H1 (cell line): Measurements from ENCODE around the gene SNED1. TPM values are rescaled to one million over a fixed set of nuclear protein-coding genes. Genes with fewer than 3 reads are reported as not detected.

Experiments used
- CTCF ChIA-PET: fragments of 300-600 bp; sonication (Branson Sonifier 250); formaldehyde crosslinking; loops from one replicate; lab custom pipeline; 2021; ENCODE audit not compliant: partially characterized antibody; lab: Charles Lee
- POLR2A ChIA-PET: fragments of 300-600 bp; sonication (Branson Sonifier 250); formaldehyde crosslinking; loops from one replicate; lab custom pipeline; 2021; ENCODE audit warnings: inconsistent platforms; ENCODE audit not compliant: partially characterized antibody; lab: Charles Lee
- DNase-seq, 2 experiments: peaks; one replicate each; pipeline versions ENCODE4 v3.0.0 to v3.0.0-alpha.2; 2010 to 2022; ENCODE audit warnings: low spot score in 2 of 2, low read depth in 1 of 2, mixed read lengths in 1 of 2
- FAIRE-seq: peaks from 2 replicates; lab custom pipeline; 2011; peaks lifted over from hg19 to GRCh38; lab: Jason Lieb, UNC
- H2AFZ ChIP-seq: 2 replicates; pipeline ENCODE4 v1.8.1; 2012; ENCODE audit warnings: low read length, inconsistent platforms
- H2AK5ac ChIP-seq: 2 replicates; pipeline ENCODE4 v1.6.1; 2013; ENCODE audit warnings: low read depth, low read length
- H2BK120ac ChIP-seq: replicated peaks from 2 replicates; pipeline ENCODE3; 2013; ENCODE audit warnings: low read depth, low read length, inconsistent platforms
- H2BK12ac ChIP-seq: 2 replicates; pipeline ENCODE4 v1.6.1; 2013; ENCODE audit warnings: low read depth, low read length
- H2BK15ac ChIP-seq: 2 replicates; pipeline ENCODE4 v1.6.1; 2013; ENCODE audit warnings: low read length
- H2BK20ac ChIP-seq: 2 replicates; pipeline ENCODE4 v1.6.1; 2013; ENCODE audit warnings: low read length
- H2BK5ac ChIP-seq: 2 replicates; pipeline ENCODE4 v1.6.1; 2013; ENCODE audit warnings: low read depth, low read length
- H3K14ac ChIP-seq: 2 replicates; pipeline ENCODE4 v1.6.1; 2013; ENCODE audit warnings: inconsistent platforms; ENCODE audit not compliant: insufficient read length
- H3K18ac ChIP-seq: 2 replicates; pipeline ENCODE4 v1.6.1; 2013; ENCODE audit warnings: low read length; ENCODE audit errors: extremely low read depth
- H3K23ac ChIP-seq: 2 replicates; pipeline ENCODE4 v1.6.1; 2013; ENCODE audit warnings: inconsistent platforms; ENCODE audit not compliant: insufficient read length
- H3K23me2 ChIP-seq: 2 replicates; pipeline ENCODE4 v1.6.1; 2013; ENCODE audit warnings: low read depth, low read length
- H3K27ac ChIP-seq: 2 replicates; pipeline ENCODE4 v1.6.1; 2011; ENCODE audit warnings: low read depth, low read length, inconsistent platforms
- H3K27me3 ChIP-seq, 4 experiments: replicated peaks in 1 of 4; 1 replicate in 1 of 4; 2 replicates in 3 of 4; pipeline versions ENCODE4 v1.6.1 to v1.8.1; 2011 to 2013; ENCODE audit warnings: low read length in 3 of 4, mild to moderate bottlenecking in 3 of 4, inconsistent platforms in 2 of 4, mixed read lengths in 2 of 4, moderate library complexity in 1 of 4; ENCODE audit not compliant: control insufficient read depth in 3 of 4, insufficient read depth in 3 of 4; ENCODE audit errors: extremely low read depth in 1 of 4
- H3K36me3 ChIP-seq, 4 experiments: 2 replicates each; pipeline versions ENCODE4 v1.6.1 to v1.8.1; 2011 to 2013; ENCODE audit warnings: mild to moderate bottlenecking in 4 of 4, low read length in 3 of 4, moderate library complexity in 2 of 4, control low read depth in 1 of 4, inconsistent platforms in 1 of 4; ENCODE audit not compliant: insufficient read depth in 4 of 4, control insufficient read depth in 2 of 4
- H3K4ac ChIP-seq: replicated peaks from 2 replicates; pipeline ENCODE3; 2013; ENCODE audit warnings: low read length, low read depth, mixed read lengths, inconsistent platforms; ENCODE audit not compliant: insufficient read length
- H3K4me1 ChIP-seq, 4 experiments: replicated peaks in 1 of 4; 1 replicate in 1 of 4; 2 replicates in 3 of 4; pipeline versions ENCODE4 v1.6.1 to v1.8.1; 2011 to 2013; ENCODE audit warnings: low read length in 3 of 4, inconsistent platforms in 2 of 4, mixed read lengths in 1 of 4; ENCODE audit not compliant: insufficient read depth in 4 of 4, control insufficient read depth in 3 of 4
- H3K4me2 ChIP-seq, 2 experiments: 2 replicates each; pipeline versions ENCODE4 v1.6.1 to v1.8.1; 2011 to 2013; ENCODE audit warnings: low read depth in 2 of 2, low read length in 2 of 2, control low read depth in 1 of 2, inconsistent platforms in 1 of 2, mild to moderate bottlenecking in 1 of 2; ENCODE audit not compliant: insufficient read depth in 1 of 2
- H3K4me3 ChIP-seq, 4 experiments: fragments of 200-600, 300-600 bp in 1 of 4; sonication (generic), shearing (Covaris generic), sonication (Bioruptor Twin) in 1 of 4; 2 replicates each; pipeline versions ENCODE4 v1.5.1 to v1.8.1; 2011 to 2016; ENCODE audit warnings: low read length in 4 of 4, low read depth in 3 of 4, control low read depth in 2 of 4, inconsistent platforms in 2 of 4, mild to moderate bottlenecking in 2 of 4, mixed read lengths in 1 of 4, moderate library complexity in 1 of 4; ENCODE audit not compliant: insufficient read depth in 2 of 4; ENCODE audit errors: extremely low read depth in 1 of 4
- H3K56ac ChIP-seq: replicated peaks from 2 replicates; pipeline ENCODE3; 2013; ENCODE audit warnings: low read depth, mild to moderate bottlenecking, mixed read lengths, low read length, inconsistent platforms; ENCODE audit not compliant: insufficient read length
- H3K79me1 ChIP-seq: 2 replicates; pipeline ENCODE4 v1.6.1; 2013; ENCODE audit warnings: low read depth, low read length, control low read depth
- H3K79me2 ChIP-seq, 2 experiments: 2 replicates each; pipeline versions ENCODE4 v1.6.1 to v1.8.1; 2012 to 2013; ENCODE audit warnings: low read length in 2 of 2, mild to moderate bottlenecking in 2 of 2, inconsistent platforms in 1 of 2; ENCODE audit not compliant: insufficient read depth in 2 of 2, control insufficient read depth in 1 of 2
- H3K9ac ChIP-seq, 4 experiments: replicated peaks in 1 of 4; 1 replicate in 1 of 4; 2 replicates in 3 of 4; pipeline versions ENCODE4 v1.6.1 to v1.8.1; 2011 to 2013; ENCODE audit warnings: low read depth in 3 of 4, low read length in 3 of 4, control low read depth in 2 of 4, mild to moderate bottlenecking in 2 of 4, moderate library complexity in 2 of 4, inconsistent platforms in 1 of 4; ENCODE audit errors: extremely low read depth in 1 of 4
- H3K9me3 ChIP-seq, 2 experiments: 2 replicates each; pipeline versions ENCODE4 v1.6.1 to v1.8.1; 2012 to 2013; ENCODE audit warnings: mild to moderate bottlenecking in 2 of 2, moderate library complexity in 2 of 2, control low read depth in 1 of 2, inconsistent platforms in 1 of 2, low read depth in 1 of 2, low read length in 1 of 2, mixed read lengths in 1 of 2; ENCODE audit not compliant: insufficient read depth in 2 of 2
- H4K20me1 ChIP-seq, 2 experiments: replicated peaks in 1 of 2; 2 replicates each; pipeline versions ENCODE3 to v1.8.1; 2011 to 2013; ENCODE audit warnings: inconsistent platforms in 2 of 2, low read length in 2 of 2, mild to moderate bottlenecking in 1 of 2; ENCODE audit not compliant: insufficient read depth in 2 of 2, control insufficient read depth in 1 of 2
- H4K5ac ChIP-seq: 2 replicates; pipeline ENCODE4 v1.6.1; 2013; ENCODE audit warnings: low read length, low read depth, mixed read lengths, inconsistent platforms; ENCODE audit not compliant: insufficient read length
- H4K8ac ChIP-seq: 2 replicates; pipeline ENCODE4 v1.8.0; 2013; ENCODE audit warnings: mild to moderate bottlenecking, moderate library complexity, low read length, inconsistent platforms; ENCODE audit not compliant: insufficient read depth; ENCODE audit errors: extremely low read depth
- H4K91ac ChIP-seq: replicated peaks from 2 replicates; pipeline ENCODE3; 2013; ENCODE audit warnings: low read length, mixed read lengths, inconsistent platforms; ENCODE audit not compliant: insufficient read length
- BACH1 ChIP-seq: IDR thresholded peaks from 2 replicates; pipeline ENCODE4 v1.6.1; 2012; ENCODE audit warnings: low read length, improper control_type of control experiment
- WGBS, 2 experiments: shearing (Covaris generic) in 1 of 2; methylation state at CpG; one replicate each; pipeline versions ENCODE4 v1.1.6 to v1.1.7; 2013 to 2015; ENCODE audit warnings: low lambda C conversion rate in 2 of 2, mixed read lengths in 2 of 2, inconsistent platforms in 1 of 2, low coverage in 1 of 2, missing lambda C conversion rate in 1 of 2; ENCODE audit not compliant: insufficient replicate concordance in 2 of 2, insufficient coverage in 1 of 2, insufficient read length in 1 of 2; ENCODE audit errors: extremely low coverage in 1 of 2, missing lambda C conversion rate in 1 of 2; 5-methylcytosine and 5-hydroxymethylcytosine counted together
- polyA plus RNA-seq, 7 experiments: library from polyadenylated mRNA; depleted of rRNA in 3 of 7; stranded (reverse) in 5 of 7; unstranded in 2 of 7; fragments of >200 nt in 5 of 7; fragments of 200-250 nt in 2 of 7; gene quantifications; 1 replicate in 5 of 7; 2 replicates in 1 of 7; 4 replicates in 1 of 7; pipeline versions ENCODE4 v1.2.1 to v1.2.3, GENCODE V29; 2011 to 2013; ENCODE audit warnings: missing spikeins in 2 of 7, mixed read lengths in 2 of 7
- total RNA-seq: library from RNA; stranded (reverse); fragmentation: NEBNext Ultra II Directional; extraction: Animal tissue kit (Norgen Biotek cat#: 25700); gene quantifications from 2 replicates; pipeline ENCODE4 v1.2.1, GENCODE V29; 2021

Gene SNED1
- total and polyA plus RNA-seq, 2 of the 8 experiments (the other 6 are each of a cell fraction or from before 2014, with no cell fraction given): 1.9 TPM

GRCh38 chr2:241120440-241120839 lies 122.0 kb downstream of the SNED1 start:
- Histone ChIP-seq H2BK20ac (no peak overlapping the region), H3K27ac (no peak overlapping the region), H3K4me1 (no peaks in the 10 kb centered on the region), H3K4me2 (no peak overlapping the region), H4K20me1 (peaks cover 0 to 1% of the 10 kb centered on the region in 2 experiments), H4K8ac (no peak overlapping the region), H3K9ac (no peak overlapping the region), H3K56ac (no peak overlapping the region)
- DNase-seq (no peak), FAIRE-seq (no peak)
- WGBS, 2 experiments: 93% methylated on average over 2 of the region's 2 CpGs; no CpG with 5 or more reads in 1 of the 2 experiments
- TF ChIP-seq BACH1: no peak
- TF ChIP-seq, all 59 proteins: peak for 0
- ChIA-PET POLR2A (no interaction called here), CTCF (no interaction called here)
- Histone ChIP-seq H4K91ac (no peak overlapping the region), H3K18ac (no peak overlapping the region), H2AFZ (no peak overlapping the region), H3K79me1 (no peaks in the 10 kb centered on the region), H2BK5ac (no peak overlapping the region), H3K23ac (no peak overlapping the region), H3K4ac (no peak overlapping the region), H3K79me2 (no peaks in the 10 kb centered on the region), H3K9me3 (no peaks in the 10 kb centered on the region), H3K14ac (no peak overlapping the region), H3K23me2 (no peaks in the 10 kb centered on the region), H2BK12ac (no peak overlapping the region), H3K27me3 (no peaks in the 10 kb centered on the region), H3K36me3 (peaks cover 0 to 16% (median 4%) of the 10 kb centered on the region in 4 experiments; a peak in 6 of 8 replicates), H2BK15ac (no peak overlapping the region), H2AK5ac (no peak overlapping the region), H2BK120ac (no peak overlapping the region), H4K5ac (no peak overlapping the region), H3K4me3 (no peak overlapping the region)
